Mesangial cell (primary cell): Measurements from ENCODE around the gene FMR1NB. TPM values are rescaled to one million over a fixed set of nuclear protein-coding genes. Genes with fewer than 3 reads are reported as not detected.

Source experiments
- total RNA-seq: library from RNA; depleted of rRNA; stranded (reverse); fragments of >200 nt; gene quantifications from 2 replicates; pipeline ENCODE4 v1.2.3, GENCODE V29; 2015

The FMR1NB gene, protein sequence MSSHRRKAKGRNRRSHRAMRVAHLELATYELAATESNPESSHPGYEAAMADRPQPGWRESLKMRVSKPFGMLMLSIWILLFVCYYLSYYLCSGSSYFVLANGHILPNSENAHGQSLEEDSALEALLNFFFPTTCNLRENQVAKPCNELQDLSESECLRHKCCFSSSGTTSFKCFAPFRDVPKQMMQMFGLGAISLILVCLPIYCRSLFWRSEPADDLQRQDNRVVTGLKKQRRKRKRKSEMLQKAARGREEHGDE
- total RNA-seq, result not detected in 2 replicates

GRCh38 chrX:147981038-147981752, at the start of gene FMR1NB:
Gene FMR1NB (plus strand): TSS chrX:147981337. CDS start chrX:147981403, 66 bp downstream.

Other genes starting within 250 kb of the FMR1NB start
- gene FMR1, start 69.4 kb upstream of the FMR1NB start, total RNA-seq, result 7.2 and 8.9 TPM in 2 replicates